ENCODE measurements around the gene ACIN1. TPM values are rescaled to one million over a fixed set of nuclear protein-coding genes. Genes with fewer than 3 reads are reported as not detected.

The ACIN1 gene
- total and polyA plus RNA-seq, 2 of the 13 experiments (the other 11 are each of a cell fraction or from before 2014, with no cell fraction given): 165 to 183 TPM

DNA sequence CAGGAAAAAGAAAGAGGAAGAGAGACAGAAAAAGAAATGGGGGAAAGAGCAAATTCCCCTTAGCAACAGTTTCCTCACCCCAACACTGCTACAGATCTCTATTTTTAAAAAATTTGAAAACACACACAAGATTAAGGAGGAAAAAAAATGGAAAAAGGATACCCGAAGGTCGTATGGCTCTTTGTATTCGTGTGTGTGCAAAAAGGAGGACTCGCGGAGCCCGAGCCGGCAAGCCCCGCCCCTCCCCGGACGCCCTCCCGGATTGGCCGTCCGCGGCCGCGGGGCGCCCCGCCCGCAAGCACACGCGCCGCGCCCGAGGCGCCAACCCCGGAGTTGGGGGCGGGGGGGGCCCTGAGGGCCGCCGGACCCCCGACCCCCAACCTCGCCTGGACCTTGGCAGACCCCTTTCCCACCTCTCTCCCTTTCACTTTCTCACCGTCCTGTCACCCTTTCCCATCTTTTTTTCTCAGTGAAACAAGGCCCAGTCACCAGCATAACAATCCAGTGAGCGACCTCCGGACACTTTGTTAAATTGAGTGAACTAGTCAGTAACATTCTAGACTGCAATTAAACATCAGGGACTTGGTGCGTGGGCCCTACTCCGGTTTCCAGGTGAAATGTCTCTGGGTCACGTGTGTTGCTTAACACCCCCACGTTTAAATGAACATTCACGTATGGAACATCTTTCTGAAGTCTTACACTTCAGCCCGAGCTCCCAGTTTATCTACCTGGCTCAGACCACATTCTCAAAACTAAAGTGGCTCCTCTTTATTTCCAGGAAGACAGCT lies 84.8 kb downstream of the ACIN1 start, which contains the start of gene C14orf93 (continued):
- TF ChIP-seq ZNF589 (CRISPR knock-in tag; conservative IDR thresholded peaks at IDR 0.05) (no peak), ZNF383 (CRISPR knock-in tag; IDR thresholded peaks at IDR 0.05; ENCODE audit: borderline replicate concordance) (0 out of 2 replicates have a peak, but pooled peaks have one; percentile 12), ZNF333 (CRISPR knock-in tag; IDR thresholded peaks at IDR 0.05; ENCODE audit: borderline replicate concordance) (peak; percentile 78; the same call in 1 of the 2 replicates), ZSCAN25 (CRISPR knock-in tag; IDR thresholded peaks at IDR 0.05) (no peak), TEAD3 (CRISPR knock-in tag; optimal IDR thresholded peaks at IDR 0.05; ENCODE audit: borderline replicate concordance) (peak; percentile 64), KDM6A (CRISPR knock-in tag; IDR thresholded peaks at IDR 0.05; ENCODE audit: low read depth) (no peak), IRX3 (CRISPR knock-in tag; IDR thresholded peaks at IDR 0.05; ENCODE audit: borderline replicate concordance, low read depth) (peak; percentile 90; the same call in 1 of the 2 replicates), SETDB1 (CRISPR knock-in tag; IDR thresholded peaks at IDR 0.05; ENCODE audit: borderline replicate concordance) (no peak), ZSCAN12 (CRISPR knock-in tag; IDR thresholded peaks at IDR 0.05) (0 out of 2 replicates have a peak, but pooled peaks have one; percentile 72), MIXL1 (CRISPR knock-in tag; IDR thresholded peaks at IDR 0.05) (no peak), GABPB1 (CRISPR knock-in tag; IDR thresholded peaks at IDR 0.05) (peak; percentile 60), KAT2B (IDR thresholded peaks at IDR 0.05; ENCODE audit: borderline replicate concordance, low read depth, low read length) (peak; percentile 21; the same call in 1 of the 2 replicates), ZNF768 (CRISPR knock-in tag; IDR thresholded peaks at IDR 0.05) (peak; percentile 63), ZNF776 (CRISPR knock-in tag; IDR thresholded peaks at IDR 0.05) (0 out of 2 replicates have a peak, but pooled peaks have one; percentile 74), SP5 (CRISPR knock-in tag; IDR thresholded peaks at IDR 0.05; ENCODE audit: borderline replicate concordance, low read depth) (no peak), ZNF543 (CRISPR knock-in tag; IDR thresholded peaks at IDR 0.05) (peak; percentile 16; the same call in 1 of the 2 replicates), ZNF33A (CRISPR knock-in tag; IDR thresholded peaks at IDR 0.05; ENCODE audit: borderline replicate concordance) (peak; percentile 78; the same call in 1 of the 2 replicates), ZFYVE20 (CRISPR knock-in tag; IDR thresholded peaks at IDR 0.05; ENCODE audit: borderline replicate concordance, low read depth) (no peak), ERF (CRISPR knock-in tag; IDR thresholded peaks at IDR 0.05) (peak; percentile 83), ZNF713 (CRISPR knock-in tag; IDR thresholded peaks at IDR 0.05) (no peak)
- TF ChIP-seq, protein P1, sequence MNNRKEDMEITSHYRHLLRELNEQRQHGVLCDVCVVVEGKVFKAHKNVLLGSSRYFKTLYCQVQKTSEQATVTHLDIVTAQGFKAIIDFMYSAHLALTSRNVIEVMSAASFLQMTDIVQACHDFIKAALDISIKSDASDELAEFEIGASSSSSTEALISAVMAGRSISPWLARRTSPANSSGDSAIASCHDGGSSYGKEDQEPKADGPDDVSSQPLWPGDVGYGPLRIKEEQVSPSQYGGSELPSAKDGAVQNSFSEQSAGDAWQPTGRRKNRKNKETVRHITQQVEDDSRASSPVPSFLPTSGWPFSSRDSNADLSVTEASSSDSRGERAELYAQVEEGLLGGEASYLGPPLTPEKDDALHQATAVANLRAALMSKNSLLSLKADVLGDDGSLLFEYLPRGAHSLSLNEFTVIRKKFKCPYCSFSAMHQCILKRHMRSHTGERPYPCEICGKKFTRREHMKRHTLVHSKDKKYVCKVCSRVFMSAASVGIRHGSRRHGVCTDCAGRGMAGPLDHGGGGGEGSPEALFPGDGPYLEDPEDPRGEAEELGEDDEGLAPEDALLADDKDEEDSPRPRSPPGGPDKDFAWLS (CRISPR knock-in tag; IDR thresholded peaks at IDR 0.05; ENCODE audit: borderline replicate concordance): no peak
- TF ChIP-seq, protein P2, sequence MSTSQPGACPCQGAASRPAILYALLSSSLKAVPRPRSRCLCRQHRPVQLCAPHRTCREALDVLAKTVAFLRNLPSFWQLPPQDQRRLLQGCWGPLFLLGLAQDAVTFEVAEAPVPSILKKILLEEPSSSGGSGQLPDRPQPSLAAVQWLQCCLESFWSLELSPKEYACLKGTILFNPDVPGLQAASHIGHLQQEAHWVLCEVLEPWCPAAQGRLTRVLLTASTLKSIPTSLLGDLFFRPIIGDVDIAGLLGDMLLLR (CRISPR knock-in tag; IDR thresholded peaks at IDR 0.05): peak; percentile 76
- TF ChIP-seq, protein P3, sequence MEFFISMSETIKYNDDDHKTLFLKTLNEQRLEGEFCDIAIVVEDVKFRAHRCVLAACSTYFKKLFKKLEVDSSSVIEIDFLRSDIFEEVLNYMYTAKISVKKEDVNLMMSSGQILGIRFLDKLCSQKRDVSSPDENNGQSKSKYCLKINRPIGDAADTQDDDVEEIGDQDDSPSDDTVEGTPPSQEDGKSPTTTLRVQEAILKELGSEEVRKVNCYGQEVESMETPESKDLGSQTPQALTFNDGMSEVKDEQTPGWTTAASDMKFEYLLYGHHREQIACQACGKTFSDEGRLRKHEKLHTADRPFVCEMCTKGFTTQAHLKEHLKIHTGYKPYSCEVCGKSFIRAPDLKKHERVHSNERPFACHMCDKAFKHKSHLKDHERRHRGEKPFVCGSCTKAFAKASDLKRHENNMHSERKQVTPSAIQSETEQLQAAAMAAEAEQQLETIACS (CRISPR knock-in tag; IDR thresholded peaks at IDR 0.05): no peak; the same call in 1 of the 2 replicates
- TF ChIP-seq, protein P4, sequence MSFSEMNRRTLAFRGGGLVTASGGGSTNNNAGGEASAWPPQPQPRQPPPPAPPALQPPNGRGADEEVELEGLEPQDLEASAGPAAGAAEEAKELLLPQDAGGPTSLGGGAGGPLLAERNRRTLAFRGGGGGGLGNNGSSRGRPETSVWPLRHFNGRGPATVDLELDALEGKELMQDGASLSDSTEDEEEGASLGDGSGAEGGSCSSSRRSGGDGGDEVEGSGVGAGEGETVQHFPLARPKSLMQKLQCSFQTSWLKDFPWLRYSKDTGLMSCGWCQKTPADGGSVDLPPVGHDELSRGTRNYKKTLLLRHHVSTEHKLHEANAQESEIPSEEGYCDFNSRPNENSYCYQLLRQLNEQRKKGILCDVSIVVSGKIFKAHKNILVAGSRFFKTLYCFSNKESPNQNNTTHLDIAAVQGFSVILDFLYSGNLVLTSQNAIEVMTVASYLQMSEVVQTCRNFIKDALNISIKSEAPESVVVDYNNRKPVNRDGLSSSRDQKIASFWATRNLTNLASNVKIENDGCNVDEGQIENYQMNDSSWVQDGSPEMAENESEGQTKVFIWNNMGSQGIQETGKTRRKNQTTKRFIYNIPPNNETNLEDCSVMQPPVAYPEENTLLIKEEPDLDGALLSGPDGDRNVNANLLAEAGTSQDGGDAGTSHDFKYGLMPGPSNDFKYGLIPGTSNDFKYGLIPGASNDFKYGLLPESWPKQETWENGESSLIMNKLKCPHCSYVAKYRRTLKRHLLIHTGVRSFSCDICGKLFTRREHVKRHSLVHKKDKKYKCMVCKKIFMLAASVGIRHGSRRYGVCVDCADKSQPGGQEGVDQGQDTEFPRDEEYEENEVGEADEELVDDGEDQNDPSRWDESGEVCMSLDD (CRISPR knock-in tag; IDR thresholded peaks at IDR 0.05; ENCODE audit: borderline replicate concordance): no peak

Measured in HepG2 (cell line).